HepG2 (cell line): ENCODE data around the gene INO80B. TPM values are rescaled to one million over a fixed set of nuclear protein-coding genes. Genes with fewer than 3 reads are reported as not detected.

Source experiments
- ADNP ChIP-seq: sonication (generic); formaldehyde crosslinking; IDR thresholded peaks from 2 replicates; pipeline ENCODE4 v1.4.0; 2020; ENCODE audit warnings: missing genetic modification reagents
- CBX2 ChIP-seq, 2 experiments: fragments of 200-600 bp in 1 of 2; sonication (generic); formaldehyde crosslinking in 1 of 2; IDR thresholded peaks; 2 replicates each; pipeline versions ENCODE4 v1.7.0 to v1.8.1; 2018 to 2022; ENCODE audit warnings: low read depth in 2 of 2, low read length in 1 of 2, mild to moderate bottlenecking in 1 of 2, missing genetic modification reagents in 1 of 2
- CEBPB ChIP-seq: IDR thresholded peaks from 2 replicates; pipeline ENCODE4 v1.6.1; 2011; ENCODE audit warnings: low read depth, low read length, improper control_type of control experiment, borderline replicate concordance
- ELF3 ChIP-seq: IDR thresholded peaks from 2 replicates; pipeline ENCODE4 v1.6.1; 2016; ENCODE audit warnings: missing genetic modification reagents, missing compliant biosample characterization
- FOXP4 ChIP-seq: sonication (generic); formaldehyde crosslinking; IDR thresholded peaks from 2 replicates; pipeline ENCODE4 v1.4.0; 2020; ENCODE audit warnings: missing genetic modification reagents
- HCFC1 ChIP-seq: fragments of 150-350 bp; IDR thresholded peaks from 2 replicates; pipeline ENCODE4 v1.6.1; 2014; ENCODE audit warnings: low read depth, low read length
- HNF4A ChIP-seq: sonication (generic); formaldehyde crosslinking; IDR thresholded peaks from 2 replicates; pipeline ENCODE4 v1.4.0; 2020; ENCODE audit warnings: missing genetic modification reagents
- KDM2A ChIP-seq: sonication (generic); formaldehyde crosslinking; IDR thresholded peaks from 2 replicates; pipeline ENCODE4 v1.4.0; 2020; ENCODE audit warnings: low read depth, missing genetic modification reagents, borderline replicate concordance
- NCOA5 ChIP-seq: sonication (generic); formaldehyde crosslinking; IDR thresholded peaks from 2 replicates; pipeline ENCODE4 v1.4.0; 2020; ENCODE audit warnings: missing genetic modification reagents
- PCBP1 ChIP-seq: fragments of 200-400 bp; formaldehyde crosslinking; IDR thresholded peaks from 2 replicates; pipeline ENCODE4 v1.6.1; 2017; ENCODE audit warnings: mild to moderate bottlenecking, low read depth, low read length, borderline replicate concordance
- PHB2 ChIP-seq: fragments of 450-650 bp; IDR thresholded peaks from 2 replicates; pipeline ENCODE4 v1.6.1; 2018; ENCODE audit not compliant: partially characterized antibody
- PHF21A ChIP-seq: sonication (generic); formaldehyde crosslinking; IDR thresholded peaks from 2 replicates; pipeline ENCODE4 v1.5.0; 2020; ENCODE audit warnings: mild to moderate bottlenecking, missing genetic modification reagents
- SYNCRIP ChIP-seq: fragments of 200-400 bp; formaldehyde crosslinking; IDR thresholded peaks from 2 replicates; pipeline ENCODE4 v1.6.1; 2018; ENCODE audit warnings: mild to moderate bottlenecking, low read depth, low read length; ENCODE audit not compliant: insufficient read depth
- THRA ChIP-seq: sonication (generic); formaldehyde crosslinking; IDR thresholded peaks from 2 replicates; pipeline ENCODE4 v1.4.0; 2020; ENCODE audit warnings: missing genetic modification reagents, borderline replicate concordance
- ZBTB43 ChIP-seq: sonication (generic); formaldehyde crosslinking; conservative IDR thresholded peaks from 2 replicates; pipeline ENCODE4 v1.4.0; 2020; ENCODE audit warnings: missing genetic modification reagents
- ZMYM4 ChIP-seq: sonication (generic); formaldehyde crosslinking; IDR thresholded peaks from 2 replicates; pipeline ENCODE4 v1.8.1; 2023; ENCODE audit warnings: mild to moderate bottlenecking, missing genetic modification reagents
- ZNF564 ChIP-seq: sonication (generic); formaldehyde crosslinking; IDR thresholded peaks from 2 replicates; pipeline ENCODE4 v1.8.1; 2023; ENCODE audit warnings: mild to moderate bottlenecking, missing genetic modification reagents
- ZNF674 ChIP-seq: sonication (generic); formaldehyde crosslinking; IDR thresholded peaks from 2 replicates; pipeline ENCODE4 v1.5.0; 2020; ENCODE audit warnings: low read depth, mild to moderate bottlenecking, missing genetic modification reagents
- ZNF724P ChIP-seq: sonication (generic); formaldehyde crosslinking; IDR thresholded peaks from 2 replicates; pipeline ENCODE4 v1.8.0; 2022; ENCODE audit warnings: missing genetic modification reagents, borderline replicate concordance
- ZNF749 ChIP-seq: sonication (generic); formaldehyde crosslinking; IDR thresholded peaks from 2 replicates; pipeline ENCODE4 v1.8.0; 2022; ENCODE audit warnings: mild to moderate bottlenecking, missing genetic modification reagents, moderate library complexity, borderline replicate concordance
- ZNF776 ChIP-seq: sonication (generic); formaldehyde crosslinking; IDR thresholded peaks from 2 replicates; pipeline ENCODE4 v1.4.0; 2020; ENCODE audit warnings: mild to moderate bottlenecking, missing genetic modification reagents
- ZNF790 ChIP-seq: sonication (generic); formaldehyde crosslinking; IDR thresholded peaks from 2 replicates; pipeline ENCODE4 v1.8.0; 2022; ENCODE audit warnings: missing genetic modification reagents, mild to moderate bottlenecking, borderline replicate concordance
- ZSCAN22 ChIP-seq: sonication (generic); formaldehyde crosslinking; IDR thresholded peaks from 2 replicates; pipeline ENCODE4 v1.4.0; 2020; ENCODE audit warnings: mild to moderate bottlenecking, missing genetic modification reagents
- polyA plus RNA-seq, 8 experiments: library from polyadenylated mRNA; depleted of rRNA in 3 of 8; stranded (reverse) in 7 of 8; unstranded in 1 of 8; fragments of >200 nt; fragmentation: Illumina TruSeq in 4 of 8; extraction: Trizol in 4 of 8; gene quantifications; 2 replicates each; pipeline versions ENCODE4 v1.2.1 to v1.2.3, GENCODE V29; 2011 to 2016; ENCODE audit warnings: low read depth in 4 of 8, missing spikeins in 1 of 8, mixed read lengths in 1 of 8; ENCODE audit not compliant: insufficient read depth in 1 of 8
- total RNA-seq, 5 experiments: library from RNA; depleted of rRNA; stranded (reverse); fragments of >200 nt; fragmentation: Illumina TruSeq; extraction: Trizol; gene quantifications; 2 replicates each; pipeline ENCODE4 v1.2.3, GENCODE V29; 2016; ENCODE audit warnings: low read depth in 1 of 5

INO80B gene
- total and polyA plus RNA-seq, 2 of the 13 experiments (the other 11 are each of a cell fraction or from before 2014, with no cell fraction given): 6.2 to 14.5 TPM

GRCh38 chr2:74413001-74413698 is 41.7 kb upstream of the INO80B start (continued):
- TF ChIP-seq ZBTB43 (no peak), ZNF790 (CRISPR knock-in tag) (no peak), SYNCRIP (no peak), FOXP4 (CRISPR knock-in tag) (peak; percentile 75), PHB2 (no peak), ELF3 (CRISPR knock-in tag) (0 out of 2 replicates have a peak, but pooled peaks have one; percentile 42), CBX2 (IDR thresholded peaks at IDR 0.05; ENCODE audit: low read depth, low read length) (no peak), CBX2 (CRISPR knock-in tag; IDR thresholded peaks at IDR 0.05; ENCODE audit: low read depth) (no peak), ZMYM4 (CRISPR knock-in tag) (peak; percentile 42; the same call in 1 of the 2 replicates), ZSCAN22 (CRISPR knock-in tag) (no peak), PCBP1 (no peak), ZNF724P (CRISPR knock-in tag) (no peak), KDM2A (CRISPR knock-in tag) (peak; percentile 25; the same call in 1 of the 2 replicates), ADNP (CRISPR knock-in tag) (no peak), HNF4A (CRISPR knock-in tag) (peak; percentile 76), ZNF674 (CRISPR knock-in tag) (no peak), ZNF749 (CRISPR knock-in tag) (no peak), ZNF564 (CRISPR knock-in tag) (no peak; the same call in 1 of the 2 replicates), CEBPB (no peak), NCOA5 (CRISPR knock-in tag) (no peak), HCFC1 (no peak), THRA (CRISPR knock-in tag) (peak; percentile 6; the same call in 1 of the 2 replicates), ZNF776 (CRISPR knock-in tag) (no peak), PHF21A (CRISPR knock-in tag) (peak; percentile 79)
